Neural progenitor cell (in vitro differentiated cells): ENCODE measurements around the gene ZNF276. TPM values are rescaled to one million over a fixed set of nuclear protein-coding genes. Genes with fewer than 3 reads are reported as not detected.

ENCODE experiments used
- DNase-seq: peaks from one replicate; pipeline ENCODE4 v3.0.0-alpha.2; 2016; ENCODE audit warnings: low spot score
- H2AFZ ChIP-seq: fragments of 200-600 bp; sonication (generic); replicated peaks from 2 replicates; pipeline ENCODE4 v1.6.1; 2016; ENCODE audit warnings: antibody characterized with exemption
- H3F3A ChIP-seq: fragments of 200-600 bp; sonication (generic); 2 replicates; pipeline ENCODE4 v1.6.1; 2016; ENCODE audit warnings: antibody characterized with exemption, low read depth
- H3K27ac ChIP-seq: fragments of 200-600 bp; sonication (generic); 2 replicates; pipeline ENCODE4 v1.5.1; 2016; ENCODE audit warnings: mild to moderate bottlenecking
- H3K27me3 ChIP-seq: fragments of 200-600 bp; sonication (generic); 2 replicates; pipeline ENCODE4 v1.6.1; 2016; ENCODE audit warnings: mild to moderate bottlenecking, moderate library complexity
- H3K36me3 ChIP-seq: fragments of 200-600 bp; sonication (generic); 2 replicates; pipeline ENCODE4 v1.5.1; 2016
- H3K4me1 ChIP-seq: fragments of 200-600 bp; sonication (generic); 2 replicates; pipeline ENCODE4 v1.6.1; 2016; ENCODE audit warnings: mixed run types
- H3K4me2 ChIP-seq: fragments of 200-600 bp; sonication (generic); 2 replicates; pipeline ENCODE4 v1.6.1; 2016
- H3K4me3 ChIP-seq: fragments of 200-600 bp; sonication (generic); 2 replicates; pipeline ENCODE4 v1.5.1; 2016
- H3K79me2 ChIP-seq: fragments of 200-600 bp; sonication (generic); 2 replicates; pipeline ENCODE4 v1.6.1; 2016; ENCODE audit warnings: low read depth
- H3K9ac ChIP-seq: fragments of 200-600 bp; sonication (generic); 2 replicates; pipeline ENCODE4 v1.6.1; 2016
- H3K9me3 ChIP-seq: fragments of 200-600 bp; sonication (generic); 2 replicates; pipeline ENCODE4 v1.5.1; 2016; ENCODE audit warnings: low read depth
- H4K20me1 ChIP-seq: fragments of 200-600 bp; sonication (generic); 2 replicates; pipeline ENCODE4 v1.6.1; 2016; ENCODE audit warnings: low read depth
- H3K27ac Mint-ChIP-seq: 3 replicates; pipeline ENCODE4 v1.8.0; 2021; ENCODE audit warnings: mixed read lengths
- H3K27me3 Mint-ChIP-seq: 2 replicates; pipeline ENCODE4 v1.8.0; 2022; ENCODE audit warnings: low read depth, mild to moderate bottlenecking, inconsistent platforms, moderate library complexity, mixed read lengths; ENCODE audit not compliant: insufficient read depth
- H3K36me3 Mint-ChIP-seq: 3 replicates; pipeline ENCODE4 v1.8.0; 2021; ENCODE audit warnings: mixed read lengths
- H3K4me1 Mint-ChIP-seq: 3 replicates; pipeline ENCODE4 v1.8.0; 2021; ENCODE audit warnings: mixed read lengths
- H3K4me3 Mint-ChIP-seq: 3 replicates; pipeline ENCODE4 v1.8.0; 2021; ENCODE audit warnings: mild to moderate bottlenecking, moderate library complexity, mixed read lengths
- H3K9me3 Mint-ChIP-seq: 3 replicates; pipeline ENCODE4 v1.8.0; 2020; ENCODE audit warnings: mixed read lengths
- CTCF ChIP-seq: fragments of 200-600 bp; sonication (generic); IDR thresholded peaks from 2 replicates; pipeline ENCODE4 v1.5.1; 2017; ENCODE audit warnings: antibody characterized with exemption, mild to moderate bottlenecking
- EZH2 ChIP-seq: fragments of 200-600 bp; sonication (generic); IDR thresholded peaks from 2 replicates; pipeline ENCODE4 v1.6.1; 2017; ENCODE audit warnings: antibody characterized with exemption, mild to moderate bottlenecking, moderate library complexity
- EZH2phosphoT487 ChIP-seq: fragments of 200-600 bp; sonication (generic); IDR thresholded peaks from 2 replicates; pipeline ENCODE4 v1.6.1; 2017; ENCODE audit warnings: antibody characterized with exemption
- total RNA-seq: library from RNA; depleted of rRNA; stranded (reverse); fragments of >200 nt; gene quantifications from 2 replicates; pipeline ENCODE4 v1.2.3, GENCODE V29; 2015; ENCODE audit warnings: low replicate concordance

Gene ZNF276
- total RNA-seq, 1 donor from 2014 or later: 8.4 TPM

GRCh38 chr16:89695086-89695874 lies 26.1 kb upstream of the ZNF276 start:
- no peak overlapping the region for H3K4me2 ChIP-seq
- H3K4me1 ChIP-seq: peaks cover 4% of the 10 kb centered on the region
- no peaks in the 10 kb centered on the region for H3K79me2 ChIP-seq
- no peak overlapping the region for H3K27ac ChIP-seq
- H4K20me1 ChIP-seq: peaks cover 8% of the 10 kb centered on the region
- Mint-ChIP-seq H3K4me3 (peak overlapping the region; percentile 35), H3K4me1 (peaks cover 15% of the 10 kb centered on the region), H3K9me3 (no peaks in the 10 kb centered on the region), H3K27me3 (peaks cover 18% of the 10 kb centered on the region), H3K36me3 (peaks cover 10% of the 10 kb centered on the region), H3K27ac (no peak overlapping the region)
- no peaks in the 10 kb centered on the region for H3K9me3 ChIP-seq
- no peak overlapping the region for H3K4me3 ChIP-seq
- peaks cover 15% of the 10 kb centered on the region for H3F3A ChIP-seq
- no peak for TF ChIP-seq CTCF
- no peak for TF ChIP-seq EZH2
- no peak for TF ChIP-seq EZH2phosphoT487
- H3K27me3 ChIP-seq: no peaks in the 10 kb centered on the region
- H3K9ac ChIP-seq: no peak overlapping the region
- DNase-seq: no peak
- H3K36me3 ChIP-seq: no peaks in the 10 kb centered on the region
- H2AFZ ChIP-seq: no peak overlapping the region

GRCh38 chr16:89695875-89696669 lies 25.3 kb upstream of the ZNF276 start:
- Histone ChIP-seq H2AFZ (no peak overlapping the region), H3K9me3 (no peaks in the 10 kb centered on the region), H3K4me2 (no peak overlapping the region), H3K4me1 (peaks cover 4% of the 10 kb centered on the region), H4K20me1 (peaks cover 14% of the 10 kb centered on the region), H3F3A (peaks cover 23% of the 10 kb centered on the region), H3K4me3 (no peak overlapping the region), H3K27ac (no peak overlapping the region), H3K79me2 (no peaks in the 10 kb centered on the region), H3K9ac (no peak overlapping the region), H3K27me3 (peaks cover 6% of the 10 kb centered on the region), H3K36me3 (no peaks in the 10 kb centered on the region)
- H3K9me3 Mint-ChIP-seq: no peaks in the 10 kb centered on the region
- peaks cover 16% of the 10 kb centered on the region for H3K4me1 Mint-ChIP-seq
- H3K4me3 Mint-ChIP-seq: no peak overlapping the region
- H3K27ac Mint-ChIP-seq: no peak overlapping the region
- DNase-seq: no peak
- TF ChIP-seq EZH2phosphoT487 (no peak), CTCF (no peak), EZH2 (no peak)
- peaks cover 18% of the 10 kb centered on the region for H3K27me3 Mint-ChIP-seq
- H3K36me3 Mint-ChIP-seq: peaks cover 8% of the 10 kb centered on the region

- Histone ChIP-seq H3K27ac (no peak overlapping the region), H2AFZ (no peak overlapping the region), H3K79me2 (no peaks in the 10 kb centered on the region), H3K9me3 (no peaks in the 10 kb centered on the region), H4K20me1 (peaks cover 14% of the 10 kb centered on the region), H3K9ac (no peak overlapping the region), H3K36me3 (no peaks in the 10 kb centered on the region), H3K27me3 (peaks cover 7% of the 10 kb centered on the region), H3F3A (peaks cover 28% of the 10 kb centered on the region), H3K4me3 (no peak overlapping the region), H3K4me1 (peaks cover 4% of the 10 kb centered on the region), H3K4me2 (no peak overlapping the region)
- no peak for DNase-seq
- no peaks in the 10 kb centered on the region for H3K9me3 Mint-ChIP-seq
- H3K4me1 Mint-ChIP-seq: peaks cover 16% of the 10 kb centered on the region
- H3K27ac Mint-ChIP-seq: no peak overlapping the region
- no peak overlapping the region for H3K4me3 Mint-ChIP-seq
- H3K27me3 Mint-ChIP-seq: peaks cover 16% of the 10 kb centered on the region
- H3K36me3 Mint-ChIP-seq: peaks cover 8% of the 10 kb centered on the region
- no peak for TF ChIP-seq EZH2
Measured at GRCh38 chr16:89696670-89697128, 24.6 kb upstream of the ZNF276 start.
